Mucosa of rectum (tissue), 2 donors: ENCODE measurements around the gene SCN8A.

Experiments
- H3K27ac ChIP-seq, 2 donors: one replicate each; pipeline ENCODE4 v1.7.0; 2013; ENCODE audit warnings: inconsistent platforms in 2 of 2, low read depth in 2 of 2, low read length in 2 of 2
- H3K27me3 ChIP-seq, 2 donors: one replicate each; pipeline ENCODE4 v1.7.0; 2013; ENCODE audit warnings: low read length in 2 of 2; ENCODE audit not compliant: control insufficient read depth in 2 of 2, insufficient read depth in 2 of 2
- H3K36me3 ChIP-seq, 2 donors: one replicate each; pipeline ENCODE4 v1.7.0; 2013; ENCODE audit warnings: low read length in 2 of 2; ENCODE audit not compliant: control insufficient read depth in 2 of 2, insufficient read depth in 2 of 2
- H3K4me1 ChIP-seq, 2 donors: one replicate each; pipeline ENCODE4 v1.7.0; 2013; ENCODE audit warnings: low read length in 2 of 2, mild to moderate bottlenecking in 1 of 2; ENCODE audit not compliant: control insufficient read depth in 2 of 2, insufficient read depth in 2 of 2
- H3K4me3 ChIP-seq, 2 donors: one replicate each; pipeline ENCODE4 v1.7.0; 2013; ENCODE audit warnings: low read length in 2 of 2
- H3K9ac ChIP-seq, 2 donors: one replicate each; pipeline ENCODE4 v1.7.0; 2013; ENCODE audit warnings: low read length in 2 of 2, low read depth in 1 of 2, mild to moderate bottlenecking in 1 of 2
- H3K9me3 ChIP-seq, 2 donors: one replicate each; pipeline ENCODE4 v1.7.0; 2013; ENCODE audit warnings: low read length in 2 of 2; ENCODE audit not compliant: control insufficient read depth in 2 of 2
- donor health status: healthy.
- donor health status: Normal muscosa, but diverticular disease.

The SCN8A gene

DNA sequence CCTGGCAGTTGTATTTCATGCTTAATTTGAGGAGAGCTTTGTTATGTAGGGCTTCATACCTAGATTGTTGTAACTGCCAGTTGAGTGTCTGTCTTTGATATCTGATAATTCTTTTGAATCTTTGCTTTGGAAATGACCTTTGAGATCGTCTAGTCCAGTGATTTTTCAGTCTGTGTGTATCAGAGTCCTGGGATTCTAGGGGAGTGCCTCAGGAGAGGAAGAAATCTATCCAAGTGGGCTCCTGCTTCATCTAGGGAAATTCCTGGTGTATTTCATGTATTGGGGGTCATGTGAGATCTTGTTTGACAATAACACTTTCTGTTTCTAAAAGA, 158.9 kb downstream of the SCN8A start:
- H3K4me1 ChIP-seq: peaks cover 0 to 23% of the 10 kb centered on the region in 2 donors
- H3K36me3 ChIP-seq: no peaks in the 10 kb centered on the region
- H3K9ac ChIP-seq: no peak overlapping the region
- H3K9me3 ChIP-seq: no peaks in the 10 kb centered on the region
- H3K4me3 ChIP-seq: no peak overlapping the region
- no peaks in the 10 kb centered on the region for H3K27me3 ChIP-seq
- no peak overlapping the region for H3K27ac ChIP-seq

DNA sequence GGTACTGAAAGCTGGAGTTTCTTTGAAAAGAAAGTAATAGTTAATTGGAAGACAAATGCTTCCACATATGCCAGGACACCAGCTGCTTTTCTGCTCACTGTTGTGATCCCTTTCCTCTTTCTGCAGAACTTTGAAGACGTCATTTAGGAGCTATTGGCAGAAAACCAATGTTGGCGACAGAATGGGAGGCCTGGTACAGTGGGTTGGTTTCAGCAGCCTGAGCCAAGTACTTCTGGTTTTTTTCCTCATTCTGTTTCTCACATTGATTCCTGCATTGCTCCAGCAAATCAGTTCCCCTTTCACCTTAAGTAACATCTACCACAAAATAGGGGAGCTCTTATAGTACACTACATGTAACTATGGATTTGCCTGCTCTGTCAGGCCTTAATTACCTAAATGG, 160.6 kb downstream of the SCN8A start:
- Histone ChIP-seq H3K4me3 (no peak overlapping the region), H3K9ac (no peak overlapping the region), H3K27ac (peak overlapping the region in 1 of 2 donors; percentile 17), H3K27me3 (no peaks in the 10 kb centered on the region), H3K9me3 (no peaks in the 10 kb centered on the region), H3K4me1 (peaks cover 0 to 13% of the 10 kb centered on the region in 2 donors), H3K36me3 (no peaks in the 10 kb centered on the region)

DNA sequence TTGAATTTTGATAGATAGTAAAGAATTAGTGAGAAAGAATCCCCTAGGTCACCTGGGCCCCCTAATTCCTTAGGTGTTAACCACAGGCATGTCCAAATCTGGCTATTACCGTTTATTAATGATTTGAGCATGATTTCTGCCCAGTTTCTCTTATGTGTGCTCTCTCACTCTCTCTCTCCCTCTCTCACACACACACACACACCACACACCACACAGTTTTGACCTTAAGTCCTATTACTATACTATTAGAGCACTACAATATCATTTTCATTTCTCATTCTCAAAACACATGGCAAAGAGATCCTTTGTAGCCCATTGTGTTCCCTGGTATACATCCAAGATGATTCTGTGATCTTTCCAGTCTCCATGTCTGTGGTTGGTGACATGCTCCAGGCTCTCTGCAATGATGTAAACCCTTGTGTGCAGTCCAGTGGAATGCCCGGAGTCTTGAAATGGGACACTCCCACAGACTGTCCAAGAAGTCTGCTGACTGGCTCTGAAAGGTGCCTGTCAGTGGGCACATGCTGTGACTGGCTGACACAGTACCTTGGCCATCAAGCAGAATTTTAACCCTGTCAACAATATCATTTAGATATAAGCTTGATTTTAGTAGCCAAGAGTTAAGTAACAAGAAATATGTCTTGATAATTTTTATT, 161.3 kb downstream of the SCN8A start:
- Histone ChIP-seq H3K9ac (no peak overlapping the region), H3K27ac (no peak overlapping the region), H3K4me3 (no peak overlapping the region), H3K4me1 (peaks cover 0 to 13% of the 10 kb centered on the region in 2 donors), H3K36me3 (no peaks in the 10 kb centered on the region), H3K27me3 (no peaks in the 10 kb centered on the region), H3K9me3 (no peaks in the 10 kb centered on the region)

DNA sequence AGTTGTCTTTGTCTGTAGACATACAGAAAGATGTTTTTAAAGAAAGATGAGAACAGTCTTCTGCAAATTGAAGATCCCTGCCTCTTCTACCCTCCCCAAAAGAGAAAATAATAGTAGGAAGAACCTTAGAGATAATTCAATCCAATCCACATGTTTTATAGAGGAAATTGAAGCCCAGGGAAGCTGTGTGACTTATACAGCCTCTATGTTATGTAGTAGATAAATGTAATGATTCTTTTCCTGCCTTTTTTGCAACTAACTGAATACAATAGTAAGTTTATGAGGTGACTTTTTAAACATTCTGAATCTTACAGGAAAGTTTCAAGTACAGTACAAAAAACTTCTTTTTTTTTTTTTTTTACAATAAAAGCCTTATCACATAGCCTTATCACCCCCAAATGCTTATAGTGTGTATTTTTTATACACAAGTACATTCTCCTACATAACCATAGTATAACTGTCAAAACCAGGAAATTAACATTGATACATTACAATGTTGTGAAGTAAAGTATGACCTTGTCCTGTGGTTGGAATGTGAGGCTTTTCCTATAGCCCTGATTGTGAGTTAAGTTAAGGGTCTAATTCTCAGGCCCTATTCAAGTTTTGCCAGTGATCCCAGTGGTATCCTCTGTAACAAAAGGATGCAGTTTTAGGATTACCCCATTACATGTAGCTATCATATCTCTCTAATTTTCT, 163.1 kb downstream of the SCN8A start:
- no peak overlapping the region for H3K9ac ChIP-seq
- peaks cover 0 to 4% of the 10 kb centered on the region in 2 donors for H3K4me1 ChIP-seq

DNA sequence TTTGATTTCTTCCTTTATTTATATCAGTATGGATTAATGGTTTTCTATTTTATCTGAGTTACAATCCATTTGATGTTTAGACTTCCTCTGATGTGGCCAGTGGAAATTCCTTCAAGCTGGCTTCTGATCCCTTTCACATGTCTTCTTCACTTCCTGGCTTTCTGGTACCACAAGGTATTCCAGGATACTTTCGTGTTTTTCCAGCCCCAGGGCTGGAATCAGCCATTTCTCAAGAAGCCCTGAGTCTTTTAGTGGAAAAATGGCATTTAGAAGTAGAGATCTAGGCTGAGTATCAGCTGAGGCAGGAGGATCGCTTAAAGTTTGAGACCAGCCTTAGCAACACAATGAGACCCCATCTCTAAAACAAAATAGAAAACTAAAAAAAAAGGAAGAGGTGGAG, 164.2 kb downstream of the SCN8A start:
- Histone ChIP-seq H3K36me3 (no peaks in the 10 kb centered on the region), H3K27ac (no peak overlapping the region), H3K9me3 (no peaks in the 10 kb centered on the region), H3K9ac (no peak overlapping the region), H3K27me3 (no peaks in the 10 kb centered on the region), H3K4me3 (no peak overlapping the region), H3K4me1 (peaks cover 0 to under 1% of the 10 kb centered on the region in 2 donors)

More for the DNA sequence above, 163.1 kb downstream of the SCN8A start:
- no peak overlapping the region for H3K27ac ChIP-seq
- no peak overlapping the region for H3K4me3 ChIP-seq
- H3K27me3 ChIP-seq: no peaks in the 10 kb centered on the region
- no peaks in the 10 kb centered on the region for H3K36me3 ChIP-seq
- no peaks in the 10 kb centered on the region for H3K9me3 ChIP-seq

DNA sequence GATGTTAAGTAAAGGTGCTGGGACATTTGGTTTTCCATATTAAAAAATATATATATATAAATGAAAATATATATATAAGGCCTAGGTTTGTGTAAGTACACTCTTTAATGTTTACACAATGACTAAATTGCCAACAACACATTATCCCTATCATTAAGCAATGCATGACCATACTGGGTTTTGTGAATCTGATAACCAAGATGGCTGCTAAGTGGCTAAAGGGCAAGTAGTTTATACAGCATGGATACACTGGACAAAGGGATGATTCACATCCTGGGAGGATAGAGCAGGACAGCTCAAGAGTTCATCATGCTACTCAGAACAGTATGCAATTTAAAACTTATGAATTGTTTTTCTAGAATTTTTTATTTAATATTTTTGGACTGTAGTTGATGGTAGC, 168.1 kb downstream of the SCN8A start:
- Histone ChIP-seq H3K4me1 (no peaks in the 10 kb centered on the region), H3K27ac (no peak overlapping the region), H3K36me3 (no peaks in the 10 kb centered on the region), H3K9me3 (no peaks in the 10 kb centered on the region), H3K27me3 (no peaks in the 10 kb centered on the region), H3K4me3 (no peak overlapping the region), H3K9ac (no peak overlapping the region)

DNA sequence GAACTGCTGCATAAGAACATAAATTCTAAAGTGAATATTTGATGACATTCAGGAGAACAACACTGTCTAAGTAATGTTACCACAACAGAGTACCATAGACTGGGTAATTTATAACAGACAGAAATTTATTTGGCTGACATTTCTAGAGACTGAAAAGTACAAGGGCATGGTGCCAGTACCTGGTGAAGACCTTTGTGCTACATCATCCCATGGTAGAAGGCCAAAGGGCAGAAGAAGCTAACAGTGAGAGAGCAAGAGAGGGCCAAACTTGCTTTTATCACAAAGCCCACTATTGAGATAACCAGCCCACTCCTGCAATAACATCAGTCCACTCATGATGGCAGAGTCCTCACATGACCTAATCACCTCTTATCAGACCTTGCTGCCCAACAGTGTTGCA, 168.7 kb downstream of the SCN8A start:
- H3K36me3 ChIP-seq: no peaks in the 10 kb centered on the region
- no peaks in the 10 kb centered on the region for H3K9me3 ChIP-seq
- no peak overlapping the region for H3K27ac ChIP-seq
- no peaks in the 10 kb centered on the region for H3K27me3 ChIP-seq
- no peaks in the 10 kb centered on the region for H3K4me1 ChIP-seq
- no peak overlapping the region for H3K4me3 ChIP-seq
- no peak overlapping the region for H3K9ac ChIP-seq

DNA sequence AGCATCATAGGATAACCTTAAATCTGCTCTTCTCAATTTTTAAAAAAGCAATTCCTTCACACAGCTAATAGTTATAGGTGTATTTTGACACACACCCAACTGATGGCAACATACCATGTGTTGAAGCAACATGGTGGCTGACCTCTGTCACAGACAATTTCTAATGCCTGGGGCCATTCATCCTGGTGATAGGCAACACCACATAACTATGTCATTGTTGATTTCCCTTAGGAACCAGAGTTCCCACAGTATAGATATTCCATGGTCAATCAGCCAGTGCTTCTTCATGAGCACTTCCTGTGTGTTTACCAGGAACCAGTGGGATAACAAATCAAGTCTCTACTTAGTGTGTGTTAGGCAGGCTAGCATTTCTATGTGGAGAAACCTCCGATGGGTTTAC, 169.2 kb downstream of the SCN8A start:
- Histone ChIP-seq H3K9ac (no peak overlapping the region), H3K9me3 (no peaks in the 10 kb centered on the region), H3K4me1 (no peaks in the 10 kb centered on the region), H3K36me3 (no peaks in the 10 kb centered on the region), H3K27ac (no peak overlapping the region), H3K27me3 (no peaks in the 10 kb centered on the region), H3K4me3 (no peak overlapping the region)

DNA sequence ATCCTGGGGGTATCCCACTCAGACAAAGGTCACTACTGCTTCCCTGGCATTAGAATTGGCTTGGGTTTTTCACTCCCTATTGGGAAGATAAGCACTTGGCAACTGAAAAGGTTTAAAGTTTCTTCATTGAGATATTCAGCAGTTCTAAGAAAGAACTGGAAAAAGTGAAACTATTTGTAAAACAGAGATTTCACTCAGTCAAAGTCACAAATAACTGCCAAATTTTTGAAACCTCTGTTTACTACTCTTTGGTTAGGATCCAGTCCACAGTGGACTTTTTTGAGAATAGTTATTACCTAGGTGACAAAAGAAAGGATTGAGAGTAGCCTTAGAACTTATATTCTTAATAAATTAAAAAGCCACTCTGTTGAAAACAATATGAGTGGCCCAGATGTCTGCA, 172.7 kb downstream of the SCN8A start:
- no peaks in the 10 kb centered on the region for H3K4me1 ChIP-seq
- no peak overlapping the region for H3K9ac ChIP-seq
- H3K36me3 ChIP-seq: no peaks in the 10 kb centered on the region
- no peak overlapping the region for H3K4me3 ChIP-seq
- H3K9me3 ChIP-seq: no peaks in the 10 kb centered on the region
- H3K27ac ChIP-seq: no peak overlapping the region
- no peaks in the 10 kb centered on the region for H3K27me3 ChIP-seq

DNA sequence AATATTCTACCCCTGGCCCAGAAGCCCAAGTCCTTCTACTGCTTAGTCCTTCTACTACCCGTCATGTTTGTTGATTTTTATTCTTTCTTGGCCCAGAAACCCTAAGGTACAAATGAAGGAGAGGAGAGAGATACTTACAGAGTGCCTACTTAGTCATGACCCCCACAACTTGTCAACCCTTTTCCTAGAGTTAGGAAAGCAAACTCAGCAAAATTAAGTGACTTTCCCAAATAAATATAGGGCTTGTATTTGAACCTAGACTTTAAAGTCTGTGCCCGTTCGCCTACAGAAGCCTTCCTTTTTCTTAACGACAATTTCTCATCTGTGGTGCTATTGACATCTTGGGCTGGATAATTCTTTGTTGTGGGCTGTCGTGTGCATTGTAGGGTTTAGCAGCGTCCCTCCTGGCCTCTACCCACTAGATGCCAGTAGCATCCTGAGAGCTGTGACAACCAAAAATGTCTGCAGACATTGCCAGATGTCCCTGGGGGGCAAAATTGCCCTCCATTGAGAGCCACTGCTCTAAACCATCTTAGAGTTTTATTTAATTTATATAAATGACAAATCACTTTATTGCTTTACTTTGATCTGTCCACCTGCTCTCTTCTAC, 175.1 kb downstream of the SCN8A start:
- no peaks in the 10 kb centered on the region for H3K4me1 ChIP-seq
- H3K4me3 ChIP-seq: no peak overlapping the region
- no peak overlapping the region for H3K27ac ChIP-seq
- no peak overlapping the region for H3K9ac ChIP-seq
- H3K36me3 ChIP-seq: peaks cover 0 to 2% of the 10 kb centered on the region in 2 donors
- no peaks in the 10 kb centered on the region for H3K27me3 ChIP-seq
- H3K9me3 ChIP-seq: no peaks in the 10 kb centered on the region
